Transverse colon (tissue), 4 donors: ENCODE data around the gene SLC27A4. TPM values are rescaled to one million over a fixed set of nuclear protein-coding genes. Genes with fewer than 3 reads are reported as not detected.

ENCODE experiments used
- DNase-seq: peaks from one replicate; pipeline ENCODE4 v3.0.0-alpha.2; 2019
- H3K27ac ChIP-seq, 4 donors: fragments of 200-600 bp; sonication (generic); 2 replicates each; pipeline ENCODE4 v1.5.1; 2016 to 2018; ENCODE audit warnings: inconsistent platforms in 4 of 4
- H3K27me3 ChIP-seq: fragments of 200-600 bp; sonication (generic); 2 replicates; pipeline ENCODE4 v1.5.1; 2017; ENCODE audit warnings: inconsistent platforms
- H3K36me3 ChIP-seq, 4 donors: fragments of 200-600 bp; sonication (generic); 2 replicates each; pipeline ENCODE4 v1.5.1; 2017 to 2019; ENCODE audit warnings: inconsistent platforms in 4 of 4
- H3K4me1 ChIP-seq, 4 donors: fragments of 200-600 bp; sonication (generic); 2 replicates each; pipeline ENCODE4 v1.5.1; 2017 to 2020; ENCODE audit warnings: inconsistent platforms in 4 of 4
- H3K4me3 ChIP-seq, 4 donors: fragments of 200-600 bp; sonication (generic); 1 replicate in 1 of 4; 2 replicates in 3 of 4; pipeline versions ENCODE4 v1.5.1 to v1.6.1; 2017 to 2019; ENCODE audit warnings: inconsistent platforms in 4 of 4
- H3K9me3 ChIP-seq, 2 donors: fragments of 200-600 bp; sonication (generic); 2 replicates each; pipeline ENCODE4 v1.5.1; 2017 to 2019; ENCODE audit warnings: inconsistent platforms in 2 of 2
- CTCF ChIP-seq, 5 experiments: fragments of 200-600 bp in 3 of 5; fragments of 450-650 bp in 2 of 5; sonication (generic) in 3 of 5; IDR thresholded peaks; 1 replicate in 2 of 5; 2 replicates in 3 of 5; pipeline ENCODE4 v1.5.1; 2016 to 2017; ENCODE audit warnings: antibody characterized with exemption in 5 of 5, inconsistent platforms in 3 of 5, mild to moderate bottlenecking in 2 of 5, moderate library complexity in 1 of 5
- EP300 ChIP-seq: sonication (generic); formaldehyde crosslinking; IDR thresholded peaks from one replicate; pipeline ENCODE4 v1.6.1; 2017; ENCODE audit warnings: antibody characterized with exemption, low read depth
- POLR2A ChIP-seq: fragments of 450-650 bp; IDR thresholded peaks from one replicate; pipeline ENCODE4 v1.6.1; 2016; ENCODE audit warnings: antibody characterized with exemption, mild to moderate bottlenecking, moderate library complexity
- POLR2AphosphoS5 ChIP-seq, 3 donors: sonication (generic); formaldehyde crosslinking; IDR thresholded peaks; one replicate each; pipeline ENCODE4 v1.6.1; 2016; ENCODE audit warnings: antibody characterized with exemption in 3 of 3
- WGBS, 2 donors: methylation state at CpG; one replicate each; pipeline ENCODE4 v1.1.5; 2018; ENCODE audit warnings: low coverage in 1 of 2; 5-methylcytosine and 5-hydroxymethylcytosine counted together
- in situ Hi-C, 4 donors: fragments of 200-750 bp; cut with MboI; loops; one replicate each; pipeline versions ENCODE4 v1.15.0 to v1.15.1; 2017; ENCODE audit warnings: low sequenced_read_pairs in 3 of 4, low pct_ligation_motif_present in 1 of 4, low pct_unique_long_range_greater_than_20kb in 1 of 4
- intact Hi-C: fragments of 100-400 bp; cut with DNase I; formaldehyde crosslinking; loops from one replicate; pipeline ENCODE4 v1.15.1; 2023; ENCODE audit warnings: low total_unique reads
- total RNA-seq, 4 donors: library from RNA; depleted of rRNA; stranded (reverse); fragments of >200 nt; gene quantifications; one replicate each; pipeline ENCODE4 v1.1.0, GENCODE V29; 2016

The SLC27A4 gene
- total RNA-seq, 4 donors from 2014 or later = 26.3 to 92.4 (median 44.2) TPM

GRCh38 chr9:128358861-128359260 is 18.5 kb downstream of the SLC27A4 start:
- H3K36me3 ChIP-seq = peaks cover 0 to 12% (median 0%) of the 10 kb centered on the region in 4 donors
- TF ChIP-seq POLR2A (no peak), POLR2AphosphoS5 (IDR thresholded peaks at IDR 0.05) (no peak), CTCF (IDR thresholded peaks at IDR 0.05) (no peak), EP300 (no peak)
- WGBS, 2 donors = 94% methylated on average over 4 of the region's 4 CpGs; no CpG with 5 or more reads in 1 of the 2 donors

GRCh38 chr9:128360826-128361225 is 20.5 kb downstream of the SLC27A4 start:
- in situ Hi-C loops = no loop called here
- intact Hi-C loops = no loop called here
- Histone ChIP-seq H3K4me3 (no peak overlapping the region), H3K36me3 (peaks cover 0 to 5% (median 0%) of the 10 kb centered on the region in 4 donors), H3K9me3 (no peaks in the 10 kb centered on the region), H3K27ac (no peak overlapping the region), H3K27me3 (no peaks in the 10 kb centered on the region), H3K4me1 (peaks cover 6 to 23% (median 20%) of the 10 kb centered on the region in 4 donors)
- TF ChIP-seq CTCF (IDR thresholded peaks at IDR 0.05) (no peak), EP300 (no peak), POLR2AphosphoS5 (IDR thresholded peaks at IDR 0.05) (no peak), POLR2A (no peak)
- 49% methylated on average over 2 of the region's 2 CpGs; no CpG with 5 or more reads in 1 of the 2 donors for WGBS, 2 donors
- no peak for DNase-seq

More at GRCh38 chr9:128358861-128359260, 18.5 kb downstream of the SLC27A4 start:
- H3K27ac ChIP-seq = no peak overlapping the region
- H3K27me3 ChIP-seq = no peaks in the 10 kb centered on the region
- no peak for DNase-seq
- in situ Hi-C loops = no loop called here
- peaks cover 0 to 13% (median 10%) of the 10 kb centered on the region in 4 donors for H3K4me1 ChIP-seq
- H3K4me3 ChIP-seq = no peak overlapping the region
- intact Hi-C loops = no loop called here
- H3K9me3 ChIP-seq = no peaks in the 10 kb centered on the region

- no peak for TF ChIP-seq POLR2AphosphoS5 (IDR thresholded peaks at IDR 0.05)
- TF ChIP-seq CTCF (IDR thresholded peaks at IDR 0.05) = no peak
- no peak for TF ChIP-seq EP300
- TF ChIP-seq POLR2A = no peak
- H3K27me3 ChIP-seq = no peaks in the 10 kb centered on the region
- H3K4me3 ChIP-seq = peak overlapping the region in 2 of 4 donors; percentile 32 to 53
- peaks cover 6 to 23% (median 20%) of the 10 kb centered on the region in 4 donors for H3K4me1 ChIP-seq
- peak overlapping the region; percentile 23 to 71 (median 56) for H3K27ac ChIP-seq
- in situ Hi-C loops (no loop called here), intact Hi-C loops (no loop called here)
- H3K9me3 ChIP-seq = no peaks in the 10 kb centered on the region
- DNase-seq = no peak
- 49% methylated on average over 14 of the region's 14 CpGs; no CpG with 5 or more reads in 1 of the 2 donors for WGBS, 2 donors
- H3K36me3 ChIP-seq = no peaks in the 10 kb centered on the region
Measured at GRCh38 chr9:128361296-128361985, 21.1 kb downstream of the SLC27A4 start.

- Histone ChIP-seq H3K4me3 (peak overlapping the region in 3 of 4 donors; percentile 10 to 53 (median 32)), H3K27ac (peak overlapping the region; percentile 23 to 71 (median 56)), H3K9me3 (no peaks in the 10 kb centered on the region), H3K4me1 (peaks cover 6 to 23% (median 20%) of the 10 kb centered on the region in 4 donors), H3K27me3 (no peaks in the 10 kb centered on the region), H3K36me3 (no peaks in the 10 kb centered on the region)
- WGBS, 2 donors = 9% methylated on average over 18 of the region's 20 CpGs; no CpG with 5 or more reads in 1 of the 2 donors
- in situ Hi-C loops (no loop called here), intact Hi-C loops (no loop called here)
- peak in 2 of 3 donors; percentile 52 to 58 for TF ChIP-seq POLR2AphosphoS5 (IDR thresholded peaks at IDR 0.05)
- TF ChIP-seq CTCF (IDR thresholded peaks at IDR 0.05) = peak; percentile 78 to 91 (median 84)
- no peak for TF ChIP-seq POLR2A
- peak; percentile 84 for DNase-seq
Measured at GRCh38 chr9:128361986-128362646, 21.8 kb downstream of the SLC27A4 start.
